Gastrocnemius medialis (tissue), 4 donors: ENCODE data around the gene NOL9.

Experiments used
- CTCF ChIP-seq, 5 experiments: fragments of 450-650 bp in 3 of 5; fragments of 200-600 bp in 2 of 5; sonication (generic) in 2 of 5; IDR thresholded peaks in 4 of 5; conservative IDR thresholded peaks in 1 of 5; 1 replicate in 4 of 5; 2 replicates in 1 of 5; pipeline ENCODE4 v1.5.1; 2016 to 2019; ENCODE audit warnings: antibody characterized with exemption in 5 of 5, mild to moderate bottlenecking in 3 of 5, moderate library complexity in 3 of 5
- POLR2A ChIP-seq, 2 donors: fragments of 450-650 bp; IDR thresholded peaks; one replicate each; pipeline ENCODE4 v1.6.1; 2017; ENCODE audit warnings: antibody characterized with exemption in 2 of 2, mild to moderate bottlenecking in 2 of 2, moderate library complexity in 2 of 2

DNA sequence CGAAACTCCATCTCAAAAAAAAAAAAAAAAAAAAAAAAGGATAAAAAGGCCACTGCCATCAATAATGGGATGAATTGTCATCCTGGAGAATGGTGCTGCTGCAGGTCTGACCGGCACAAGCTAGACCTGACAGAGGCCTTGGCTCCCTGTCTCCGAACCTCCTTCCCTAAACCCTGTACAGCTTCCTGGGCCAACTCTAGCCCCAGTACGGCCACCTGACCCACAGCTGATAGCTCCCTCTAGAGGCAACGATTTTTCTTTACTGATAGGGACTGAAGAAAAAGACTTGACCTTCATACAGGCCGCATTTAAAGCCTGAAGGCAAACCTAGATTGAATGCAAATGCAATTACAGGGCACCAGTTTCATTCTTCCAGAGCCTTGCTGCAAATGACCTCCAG lies 30.7 kb downstream of the NOL9 start:
- TF ChIP-seq CTCF (IDR thresholded peaks at IDR 0.05 in 4 of 5, conservative IDR thresholded peaks at IDR 0.05 in 1 of 5) (peak in 3 of 5 experiments; percentile 29 to 39 (median 34)), POLR2A (IDR thresholded peaks at IDR 0.05) (no peak)
